CD14-positive monocyte (primary cell): ENCODE results near the gene PMF1. TPM values are rescaled to one million over a fixed set of nuclear protein-coding genes. Genes with fewer than 3 reads are reported as not detected.

Experiments
- DNase-seq, 3 donors: peaks; one replicate each; pipeline ENCODE4 v3.0.0-alpha.2; 2011 to 2022
- H2AFZ ChIP-seq: 2 replicates; pipeline ENCODE4 v1.6.0; 2012; ENCODE audit warnings: mild to moderate bottlenecking, low read depth, low read length, inconsistent platforms; ENCODE audit not compliant: insufficient read depth, poor library complexity, severe bottlenecking
- H3K27ac ChIP-seq, 2 donors: 1 replicate in 1 of 2; 2 replicates in 1 of 2; pipeline ENCODE4 v1.5.1; 2012 to 2013; ENCODE audit warnings: low read length in 2 of 2, control low read depth in 1 of 2, inconsistent platforms in 1 of 2, low read depth in 1 of 2, mild to moderate bottlenecking in 1 of 2
- H3K27me3 ChIP-seq, 2 donors: one replicate each; pipeline versions ENCODE4 v1.6.0 to v1.6.1; 2011 to 2013; ENCODE audit warnings: low read length in 2 of 2; ENCODE audit not compliant: control insufficient read depth in 2 of 2, insufficient read depth in 2 of 2
- H3K36me3 ChIP-seq, 2 donors: replicated peaks in 1 of 2; 1 replicate in 1 of 2; 2 replicates in 1 of 2; pipeline versions ENCODE4 v1.5.1 to v1.6.1; 2012 to 2013; ENCODE audit warnings: low read length in 2 of 2, control low read depth in 1 of 2, inconsistent platforms in 1 of 2, mild to moderate bottlenecking in 1 of 2; ENCODE audit not compliant: insufficient read depth in 2 of 2, control insufficient read depth in 1 of 2
- H3K4me1 ChIP-seq, 2 donors: 1 replicate in 1 of 2; 2 replicates in 1 of 2; pipeline versions ENCODE4 v1.5.1 to v1.6.1; 2012 to 2013; ENCODE audit warnings: low read length in 2 of 2, control low read depth in 1 of 2, inconsistent platforms in 1 of 2, mild to moderate bottlenecking in 1 of 2, moderate library complexity in 1 of 2; ENCODE audit not compliant: insufficient read depth in 2 of 2, control insufficient read depth in 1 of 2
- H3K4me2 ChIP-seq: replicated peaks from 2 replicates; pipeline ENCODE3; 2012; ENCODE audit warnings: low read length, moderate library complexity, mild to moderate bottlenecking; ENCODE audit not compliant: poor library complexity, severe bottlenecking; ENCODE audit errors: extremely low read depth
- H3K4me3 ChIP-seq, 3 experiments: fragments of 200-600 bp in 1 of 3; sonication (generic) in 1 of 3; replicated peaks in 1 of 3; 1 replicate in 2 of 3; 2 replicates in 1 of 3; pipeline ENCODE4 v1.5.1; 2011 to 2013; ENCODE audit warnings: low read length in 3 of 3, mild to moderate bottlenecking in 3 of 3, control low read depth in 2 of 3, low read depth in 2 of 3, inconsistent platforms in 1 of 3, moderate library complexity in 1 of 3
- H3K79me2 ChIP-seq: 2 replicates; pipeline ENCODE4 v1.6.0; 2012; ENCODE audit warnings: mild to moderate bottlenecking, control low read depth, inconsistent platforms, low read length, moderate library complexity; ENCODE audit not compliant: insufficient read depth
- H3K9ac ChIP-seq: 2 replicates; pipeline ENCODE4 v1.6.0; 2017; ENCODE audit warnings: low read length, mild to moderate bottlenecking; ENCODE audit not compliant: insufficient read depth, poor library complexity, severe bottlenecking
- H3K9me3 ChIP-seq, 2 donors: replicated peaks in 1 of 2; 1 replicate in 1 of 2; 2 replicates in 1 of 2; pipeline versions ENCODE4 v1.5.1 to v1.6.1; 2012 to 2013; ENCODE audit warnings: low read length in 2 of 2, control low read depth in 1 of 2; ENCODE audit not compliant: control insufficient read depth in 1 of 2, insufficient read depth in 1 of 2
- H4K20me1 ChIP-seq: 2 replicates; pipeline ENCODE4 v1.6.0; 2012; ENCODE audit warnings: mild to moderate bottlenecking, low read length, control low read depth, moderate library complexity; ENCODE audit not compliant: insufficient read depth
- H3K27ac Mint-ChIP-seq, 7 donors: one replicate each; pipeline ENCODE4 v1.8.0; 2020; ENCODE audit warnings: mild to moderate bottlenecking in 7 of 7, mixed read lengths in 7 of 7, moderate library complexity in 6 of 7, inconsistent platforms in 2 of 7
- H3K27me3 Mint-ChIP-seq, 3 donors: one replicate each; pipeline ENCODE4 v1.8.0; 2021 to 2022; ENCODE audit warnings: low read depth in 3 of 3, mild to moderate bottlenecking in 3 of 3, mixed read lengths in 3 of 3, moderate library complexity in 3 of 3, inconsistent platforms in 1 of 3
- H3K36me3 Mint-ChIP-seq, 2 donors: one replicate each; pipeline ENCODE4 v1.8.0; 2020; ENCODE audit warnings: mixed read lengths in 2 of 2, inconsistent platforms in 1 of 2, mild to moderate bottlenecking in 1 of 2
- H3K4me1 Mint-ChIP-seq: one replicate; pipeline ENCODE4 v1.8.0; 2020; ENCODE audit warnings: mild to moderate bottlenecking, mixed read lengths
- H3K4me3 Mint-ChIP-seq, 2 donors: one replicate each; pipeline ENCODE4 v1.8.0; 2020; ENCODE audit warnings: mild to moderate bottlenecking in 2 of 2, mixed read lengths in 2 of 2, moderate library complexity in 1 of 2
- H3K9me3 Mint-ChIP-seq, 7 donors: one replicate each; pipeline ENCODE4 v1.8.0; 2020 to 2022; ENCODE audit warnings: mixed read lengths in 7 of 7, mild to moderate bottlenecking in 6 of 7, moderate library complexity in 6 of 7, inconsistent platforms in 2 of 7
- WGBS: methylation state at CpG from one replicate; pipeline ENCODE4 v1.1.5; 2013; ENCODE audit warnings: missing lambda C conversion rate; ENCODE audit not compliant: insufficient coverage; 5-methylcytosine and 5-hydroxymethylcytosine counted together
- intact Hi-C, 2 donors: fragments of 100-400 bp; cut with micrococcal nuclease; formaldehyde crosslinking; loops; one replicate each; pipeline versions ENCODE4 v1.15.0 to v1.15.1; 2023
- polyA plus RNA-seq, 3 donors: library from polyadenylated mRNA; depleted of rRNA in 1 of 3; unstranded in 2 of 3; stranded (reverse) in 1 of 3; fragments of 300-500 nt in 2 of 3; fragments of >200 nt in 1 of 3; fragmentation: Illumina TruSeq in 2 of 3; gene quantifications; 1 replicate in 2 of 3; 2 replicates in 1 of 3; pipeline ENCODE4 v1.2.3, GENCODE V29; 2012 to 2021
- TF ChIP-seq, protein P1 (sequence below): fragments of 200-600 bp; IDR thresholded peaks from one replicate; pipeline ENCODE4 v1.8.0; 2022; ENCODE audit warnings: antibody characterized with exemption, mild to moderate bottlenecking

The PMF1 gene
- polyA plus RNA-seq, 3 donors = 83.7 to 90.4 (median 86.1) TPM

DNA sequence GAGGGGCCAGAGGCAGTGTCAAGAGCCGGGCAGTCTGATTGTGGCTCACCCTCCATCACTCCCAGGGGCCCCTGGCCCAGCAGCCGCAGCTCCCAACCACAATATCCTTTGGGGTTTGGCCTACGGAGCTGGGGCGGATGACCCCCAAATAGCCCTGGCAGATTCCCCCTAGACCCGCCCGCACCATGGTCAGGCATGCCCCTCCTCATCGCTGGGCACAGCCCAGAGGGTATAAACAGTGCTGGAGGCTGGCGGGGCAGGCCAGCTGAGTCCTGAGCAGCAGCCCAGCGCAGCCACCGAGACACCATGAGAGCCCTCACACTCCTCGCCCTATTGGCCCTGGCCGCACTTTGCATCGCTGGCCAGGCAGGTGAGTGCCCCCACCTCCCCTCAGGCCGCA, 29.1 kb downstream of the PMF1 start, which contains the start of gene BGLAP:
BGLAP (plus strand) TSS at position 259 of the 400 bp plus-strand sequence; CDS start at position 307, 48 bp downstream.
- Mint-ChIP-seq H3K27me3 (peaks cover 19 to 35% (median 33%) of the 10 kb centered on the region in 3 donors), H3K9me3 (peaks cover 0 to 9% (median 0%) of the 10 kb centered on the region in 7 donors), H3K36me3 (peaks cover 46 to 52% of the 10 kb centered on the region in 2 donors), H3K27ac (no peak within 1 kb of the TSS), H3K4me3 (no peak within 1 kb of the TSS), H3K4me1 (peaks cover 14% of the 10 kb centered on the region)
- Histone ChIP-seq H3K9ac (peak within 1 kb of the TSS; percentile 4), H3K4me2 (no peak within 1 kb of the TSS), H3K4me3 (no peak within 1 kb of the TSS), H3K36me3 (peaks cover 33 to 41% of the 10 kb centered on the region in 2 donors), H3K79me2 (no peaks in the 10 kb centered on the region), H3K9me3 (peaks cover 0 to 12% of the 10 kb centered on the region in 2 donors), H3K27ac (no peak within 1 kb of the TSS), H4K20me1 (peaks cover 11% of the 10 kb centered on the region), H3K4me1 (peaks cover 9 to 14% of the 10 kb centered on the region in 2 donors), H2AFZ (no peak within 1 kb of the TSS), H3K27me3 (peaks cover 10 to 27% of the 10 kb centered on the region in 2 donors)
- TF ChIP-seq, protein P1, sequence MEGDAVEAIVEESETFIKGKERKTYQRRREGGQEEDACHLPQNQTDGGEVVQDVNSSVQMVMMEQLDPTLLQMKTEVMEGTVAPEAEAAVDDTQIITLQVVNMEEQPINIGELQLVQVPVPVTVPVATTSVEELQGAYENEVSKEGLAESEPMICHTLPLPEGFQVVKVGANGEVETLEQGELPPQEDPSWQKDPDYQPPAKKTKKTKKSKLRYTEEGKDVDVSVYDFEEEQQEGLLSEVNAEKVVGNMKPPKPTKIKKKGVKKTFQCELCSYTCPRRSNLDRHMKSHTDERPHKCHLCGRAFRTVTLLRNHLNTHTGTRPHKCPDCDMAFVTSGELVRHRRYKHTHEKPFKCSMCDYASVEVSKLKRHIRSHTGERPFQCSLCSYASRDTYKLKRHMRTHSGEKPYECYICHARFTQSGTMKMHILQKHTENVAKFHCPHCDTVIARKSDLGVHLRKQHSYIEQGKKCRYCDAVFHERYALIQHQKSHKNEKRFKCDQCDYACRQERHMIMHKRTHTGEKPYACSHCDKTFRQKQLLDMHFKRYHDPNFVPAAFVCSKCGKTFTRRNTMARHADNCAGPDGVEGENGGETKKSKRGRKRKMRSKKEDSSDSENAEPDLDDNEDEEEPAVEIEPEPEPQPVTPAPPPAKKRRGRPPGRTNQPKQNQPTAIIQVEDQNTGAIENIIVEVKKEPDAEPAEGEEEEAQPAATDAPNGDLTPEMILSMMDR = no peak
- DNase-seq = no peak
- intact Hi-C loops = no loop called here
- WGBS = 45% methylated on average over 6 of the region's 14 CpGs

DNA sequence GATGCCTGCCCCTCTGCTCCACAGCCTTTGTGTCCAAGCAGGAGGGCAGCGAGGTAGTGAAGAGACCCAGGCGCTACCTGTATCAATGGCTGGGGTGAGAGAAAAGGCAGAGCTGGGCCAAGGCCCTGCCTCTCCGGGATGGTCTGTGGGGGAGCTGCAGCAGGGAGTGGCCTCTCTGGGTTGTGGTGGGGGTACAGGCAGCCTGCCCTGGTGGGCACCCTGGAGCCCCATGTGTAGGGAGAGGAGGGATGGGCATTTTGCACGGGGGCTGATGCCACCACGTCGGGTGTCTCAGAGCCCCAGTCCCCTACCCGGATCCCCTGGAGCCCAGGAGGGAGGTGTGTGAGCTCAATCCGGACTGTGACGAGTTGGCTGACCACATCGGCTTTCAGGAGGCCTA, 29.9 kb downstream of the PMF1 start:
- 99% methylated on average over 10 of the region's 10 CpGs for WGBS
- H3K79me2 ChIP-seq = no peaks in the 10 kb centered on the region
- no peak overlapping the region for H3K9ac ChIP-seq
- H2AFZ ChIP-seq = no peak overlapping the region
- H3K9me3 ChIP-seq = peaks cover 0 to 12% of the 10 kb centered on the region in 2 donors
- H3K36me3 ChIP-seq = peaks cover 27 to 33% of the 10 kb centered on the region in 2 donors
- H3K4me3 Mint-ChIP-seq = no peak overlapping the region
- H3K9me3 Mint-ChIP-seq = peaks cover 0 to 9% (median 0%) of the 10 kb centered on the region in 7 donors
- TF ChIP-seq, protein P1 = no peak
- H3K27me3 Mint-ChIP-seq = peaks cover 21 to 40% (median 35%) of the 10 kb centered on the region in 3 donors
- H3K27me3 ChIP-seq = peaks cover 10 to 31% of the 10 kb centered on the region in 2 donors
- no peak overlapping the region for H3K4me2 ChIP-seq
- intact Hi-C loops = no loop called here
- no peak overlapping the region for H3K4me3 ChIP-seq
- H3K4me1 ChIP-seq = peaks cover 9 to 14% of the 10 kb centered on the region in 2 donors
- no peak for DNase-seq
- peaks cover 40 to 44% of the 10 kb centered on the region in 2 donors for H3K36me3 Mint-ChIP-seq
- H3K27ac ChIP-seq = no peak overlapping the region
- peaks cover 19% of the 10 kb centered on the region for H4K20me1 ChIP-seq
- H3K4me1 Mint-ChIP-seq = peaks cover 14% of the 10 kb centered on the region
- no peak overlapping the region for H3K27ac Mint-ChIP-seq
